CD4-positive, alpha-beta memory T cell (primary cell): Measurements from ENCODE around the gene KIF3C. TPM values are rescaled to one million over a fixed set of nuclear protein-coding genes. Genes with fewer than 3 reads are reported as not detected.
"Not testable (repeated sequence)": the region's sequence is repeated elsewhere in the genome, so short reads cannot be mapped to it uniquely, and the experiment has no call there.

Experiments used
- CTCF ChIA-PET: fragments of 350-600 bp; sonication (Branson Sonifier 250); formaldehyde crosslinking; loops from one replicate; lab custom pipeline; 2021; ENCODE audit warnings: inconsistent platforms; ENCODE audit not compliant: partially characterized antibody; lab: Charles Lee
- POLR2A ChIA-PET: fragments of 350-600 bp; sonication (Branson Sonifier 250); formaldehyde crosslinking; loops from one replicate; lab custom pipeline; 2021; ENCODE audit not compliant: partially characterized antibody; lab: Charles Lee
- DNase-seq, 5 donors: peaks; one replicate each; pipeline versions ENCODE4 v3.0.0 to v3.0.0-alpha.2; 2020 to 2022; ENCODE audit warnings: mixed read lengths in 1 of 5
- H3K27ac ChIP-seq: one replicate; pipeline ENCODE4 v1.7.0; 2013; ENCODE audit warnings: low read depth, low read length
- H3K27me3 ChIP-seq: 2 replicates; pipeline ENCODE4 v1.7.0; 2013; ENCODE audit warnings: mild to moderate bottlenecking, low read length, moderate library complexity; ENCODE audit not compliant: insufficient read depth
- H3K36me3 ChIP-seq: 2 replicates; pipeline ENCODE4 v1.7.0; 2013; ENCODE audit warnings: mild to moderate bottlenecking, low read length, moderate library complexity; ENCODE audit not compliant: insufficient read depth
- H3K4me1 ChIP-seq: 2 replicates; pipeline ENCODE4 v1.7.0; 2013; ENCODE audit warnings: mild to moderate bottlenecking, low read length, moderate library complexity; ENCODE audit not compliant: insufficient read depth
- H3K4me3 ChIP-seq, 2 donors: one replicate each; pipeline ENCODE4 v1.7.0; 2013; ENCODE audit warnings: low read length in 2 of 2, mild to moderate bottlenecking in 1 of 2
- H3K9me3 ChIP-seq, 2 donors: one replicate each; pipeline ENCODE4 v1.7.0; 2013; ENCODE audit warnings: low read length in 2 of 2, control low read depth in 1 of 2; ENCODE audit not compliant: control insufficient read depth in 1 of 2
- H3K27ac Mint-ChIP-seq, 7 donors: one replicate each; pipeline ENCODE4 v1.8.0; 2020 to 2021; ENCODE audit warnings: mixed read lengths in 7 of 7, mild to moderate bottlenecking in 6 of 7, inconsistent platforms in 3 of 7, moderate library complexity in 3 of 7
- H3K27me3 Mint-ChIP-seq, 2 donors: one replicate each; pipeline ENCODE4 v1.8.0; 2020 to 2021; ENCODE audit warnings: mixed read lengths in 2 of 2
- H3K36me3 Mint-ChIP-seq, 2 donors: one replicate each; pipeline ENCODE4 v1.8.0; 2020 to 2021; ENCODE audit warnings: mixed read lengths in 2 of 2, inconsistent platforms in 1 of 2, mild to moderate bottlenecking in 1 of 2
- H3K4me1 Mint-ChIP-seq, 4 donors: one replicate each; pipeline ENCODE4 v1.8.0; 2020 to 2021; ENCODE audit warnings: mixed read lengths in 4 of 4, mild to moderate bottlenecking in 1 of 4
- H3K4me3 Mint-ChIP-seq, 8 donors: one replicate each; pipeline ENCODE4 v1.8.0; 2020 to 2021; ENCODE audit warnings: mixed read lengths in 8 of 8, mild to moderate bottlenecking in 7 of 8, moderate library complexity in 6 of 8, inconsistent platforms in 3 of 8
- H3K9me3 Mint-ChIP-seq, 8 donors: one replicate each; pipeline ENCODE4 v1.8.0; 2020 to 2021; ENCODE audit warnings: mixed read lengths in 8 of 8, mild to moderate bottlenecking in 5 of 8, inconsistent platforms in 3 of 8, moderate library complexity in 1 of 8
- intact Hi-C: fragments of 100-400 bp; cut with micrococcal nuclease; formaldehyde crosslinking; loops from one replicate; pipeline ENCODE4 v1.15.1; 2023
- polyA plus RNA-seq, 2 donors: library from polyadenylated mRNA; unstranded; fragments of 300-500 nt; fragmentation: Illumina TruSeq; gene quantifications; one replicate each; pipeline ENCODE4 v1.2.3, GENCODE V29; 2021
- total RNA-seq, 2 experiments: library from RNA; stranded (reverse); gene quantifications; one replicate each; pipeline ENCODE4 v1.2.3, GENCODE V29; 2021

The KIF3C gene
- total and polyA plus RNA-seq, 4 experiments from 2014 or later, result 0.46 to 5.1 (median 3.4) TPM

DNA sequence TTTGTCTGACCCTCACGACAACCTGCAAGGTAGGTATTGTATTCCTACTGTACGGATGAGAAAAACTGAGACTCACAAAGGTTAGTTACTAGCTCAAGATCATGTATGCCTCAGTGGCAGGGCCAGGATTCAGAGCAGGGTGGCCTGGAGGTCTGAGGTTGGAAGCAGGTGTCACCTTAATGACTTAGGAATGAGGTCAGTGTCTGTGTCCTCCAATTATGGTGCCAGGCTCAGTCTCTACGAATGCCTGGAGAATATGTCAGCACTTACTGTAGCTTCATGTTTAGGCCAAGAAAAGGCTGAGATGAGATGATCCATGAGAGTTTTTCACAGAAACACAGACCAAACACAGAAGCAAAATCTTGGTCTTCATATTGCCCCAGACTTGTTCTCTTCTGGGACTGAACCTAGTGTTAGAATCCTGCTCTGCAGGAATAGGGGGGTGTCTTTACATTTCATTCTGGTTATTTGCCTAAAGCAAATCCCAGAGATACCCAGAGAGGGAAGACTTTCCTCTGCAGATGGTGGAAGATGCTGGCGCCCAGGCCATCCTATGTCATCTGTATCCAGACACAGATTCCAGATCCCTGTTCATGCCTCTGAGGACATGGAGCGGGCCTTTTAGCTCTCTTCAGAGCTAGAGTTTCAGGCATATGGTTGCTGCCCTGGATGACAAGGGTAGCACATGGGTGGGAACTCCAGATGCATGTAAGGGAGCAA, 35.3 kb upstream of the KIF3C start:
- no peak overlapping the region for H3K27ac Mint-ChIP-seq
- ChIA-PET CTCF (interaction anchor here (1.0 kb wide), 1 partner anchor 165 kb away, joined by 3 read pairs; no protein-coding TSS in a partner anchor), POLR2A (no interaction called here)
- Histone ChIP-seq H3K27me3 (no peaks in the 10 kb centered on the region), H3K4me3 (no peak overlapping the region), H3K36me3 (no peaks in the 10 kb centered on the region), H3K9me3 (no peaks in the 10 kb centered on the region), H3K4me1 (no peaks in the 10 kb centered on the region), H3K27ac (no peak overlapping the region)
- H3K36me3 Mint-ChIP-seq, result no peaks in the 10 kb centered on the region
- intact Hi-C loops, result no loop called here
- no peaks in the 10 kb centered on the region for H3K27me3 Mint-ChIP-seq
- DNase-seq, result no peak
- peaks cover 0 to 2% (median 0%) of the 10 kb centered on the region in 8 donors for H3K9me3 Mint-ChIP-seq
- H3K4me3 Mint-ChIP-seq, result no peak overlapping the region
- peaks cover 0 to 3% (median 0%) of the 10 kb centered on the region in 4 donors for H3K4me1 Mint-ChIP-seq

DNA sequence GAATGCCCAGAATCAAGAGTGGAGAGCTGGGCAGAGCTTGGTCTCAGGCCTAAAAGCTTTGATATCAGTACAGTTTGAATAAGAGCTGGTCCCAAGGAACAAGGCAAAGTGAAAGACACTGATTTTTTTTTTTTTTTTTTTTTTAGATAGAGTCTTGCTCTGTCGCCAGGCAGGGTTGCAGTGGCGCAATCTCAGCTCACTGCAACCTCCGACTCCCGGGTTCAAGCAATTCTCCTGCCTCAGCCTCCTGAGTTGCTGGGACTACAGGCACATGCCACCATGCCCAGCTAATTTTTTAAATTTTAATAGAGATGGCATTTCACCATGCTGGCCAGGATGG, 34.4 kb upstream of the KIF3C start:
- H3K4me3 Mint-ChIP-seq, H3K27ac ChIP-seq, CTCF ChIA-PET, H3K9me3 Mint-ChIP-seq, POLR2A ChIA-PET, H3K4me1 Mint-ChIP-seq, H3K36me3 Mint-ChIP-seq, H3K4me1 ChIP-seq, H3K4me3 ChIP-seq, H3K27ac Mint-ChIP-seq, H3K27me3 Mint-ChIP-seq, H3K36me3 ChIP-seq, H3K9me3 ChIP-seq, intact Hi-C loops, DNase-seq, H3K27me3 ChIP-seq: not testable (repeated sequence)

DNA sequence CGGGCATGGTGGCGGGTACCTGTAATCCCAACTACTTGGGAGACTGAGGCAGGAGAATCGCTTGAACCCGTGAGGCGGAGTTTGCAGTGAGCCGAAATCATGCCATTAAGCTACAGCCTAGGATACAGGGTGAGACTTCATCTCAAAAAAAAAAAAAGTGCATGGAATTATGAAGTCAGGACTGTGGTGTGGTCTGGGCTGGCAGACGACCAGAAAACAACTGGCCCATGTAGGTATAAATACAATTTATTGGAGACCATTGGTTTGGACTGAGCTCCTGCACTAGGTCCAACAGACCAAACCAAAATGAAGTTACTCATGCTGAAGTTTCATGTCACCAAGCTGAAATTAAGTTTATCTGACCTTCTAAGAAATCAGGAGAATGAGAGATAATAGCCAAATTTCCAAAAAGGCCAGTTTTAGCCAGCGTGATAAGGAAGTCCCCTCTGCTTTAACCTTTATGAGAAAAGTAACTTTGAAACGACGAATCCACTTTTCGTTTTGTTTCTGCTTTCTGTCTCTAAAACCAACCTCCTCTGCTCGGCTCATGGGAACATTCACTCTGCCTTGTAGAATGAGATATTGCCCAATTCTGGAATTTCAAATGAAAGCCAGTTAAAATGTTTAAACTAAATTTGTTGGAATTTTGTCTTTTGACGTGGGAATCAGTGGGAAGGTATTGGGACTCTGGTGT, 33.9 kb upstream of the KIF3C start:
- H3K4me3 ChIP-seq, result no peak overlapping the region
- Mint-ChIP-seq H3K36me3 (no peaks in the 10 kb centered on the region), H3K27me3 (no peaks in the 10 kb centered on the region), H3K27ac (no peak overlapping the region), H3K4me3 (no peak overlapping the region), H3K9me3 (peaks cover 0 to 2% (median 0%) of the 10 kb centered on the region in 8 donors), H3K4me1 (peaks cover 0 to 3% (median 0%) of the 10 kb centered on the region in 4 donors)
- no peaks in the 10 kb centered on the region for H3K9me3 ChIP-seq
- H3K4me1 ChIP-seq, result no peaks in the 10 kb centered on the region
- no peak overlapping the region for H3K27ac ChIP-seq
- H3K36me3 ChIP-seq, result no peaks in the 10 kb centered on the region
- ChIA-PET POLR2A (no interaction called here), CTCF (no interaction called here)
- no peak for DNase-seq
- intact Hi-C loops, result no loop called here
- H3K27me3 ChIP-seq, result no peaks in the 10 kb centered on the region

DNA sequence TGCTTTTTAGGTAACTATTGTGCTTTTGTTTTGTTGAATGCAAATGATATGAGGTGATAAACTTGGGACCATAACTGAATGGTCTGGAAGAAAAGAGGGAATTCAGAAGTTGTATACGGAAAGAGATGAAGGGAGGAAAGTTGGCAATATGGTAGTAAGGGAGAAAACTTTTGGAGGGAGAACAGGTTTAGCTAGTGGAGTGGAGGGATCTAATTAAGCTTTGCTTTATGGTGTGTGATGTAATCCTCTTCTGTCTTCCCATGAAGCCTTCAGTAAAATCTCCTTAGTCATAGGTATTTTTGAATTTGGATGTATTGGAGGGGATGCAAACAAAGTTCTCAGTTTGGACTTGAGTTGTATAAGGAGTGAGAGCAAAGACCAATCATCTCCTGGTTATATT, 31.4 kb upstream of the KIF3C start:
- peaks cover 0 to 2% (median 0%) of the 10 kb centered on the region in 8 donors for H3K9me3 Mint-ChIP-seq
- intact Hi-C loops, result no loop called here
- H3K4me3 Mint-ChIP-seq, result no peak overlapping the region
- Histone ChIP-seq H3K36me3 (no peaks in the 10 kb centered on the region), H3K4me3 (no peak overlapping the region), H3K27ac (no peak overlapping the region), H3K27me3 (no peaks in the 10 kb centered on the region), H3K9me3 (no peaks in the 10 kb centered on the region), H3K4me1 (no peaks in the 10 kb centered on the region)
- no peak for DNase-seq
- no peak overlapping the region for H3K27ac Mint-ChIP-seq
- POLR2A ChIA-PET, result no interaction called here
- no peaks in the 10 kb centered on the region for H3K27me3 Mint-ChIP-seq
- H3K4me1 Mint-ChIP-seq, result peaks cover 0 to 3% (median 0%) of the 10 kb centered on the region in 4 donors
- H3K36me3 Mint-ChIP-seq, result no peaks in the 10 kb centered on the region
- CTCF ChIA-PET, result interaction anchor here (1.5 kb wide), 1 partner anchor 12 kb away, joined by 3 read pairs; no protein-coding TSS in a partner anchor

DNA sequence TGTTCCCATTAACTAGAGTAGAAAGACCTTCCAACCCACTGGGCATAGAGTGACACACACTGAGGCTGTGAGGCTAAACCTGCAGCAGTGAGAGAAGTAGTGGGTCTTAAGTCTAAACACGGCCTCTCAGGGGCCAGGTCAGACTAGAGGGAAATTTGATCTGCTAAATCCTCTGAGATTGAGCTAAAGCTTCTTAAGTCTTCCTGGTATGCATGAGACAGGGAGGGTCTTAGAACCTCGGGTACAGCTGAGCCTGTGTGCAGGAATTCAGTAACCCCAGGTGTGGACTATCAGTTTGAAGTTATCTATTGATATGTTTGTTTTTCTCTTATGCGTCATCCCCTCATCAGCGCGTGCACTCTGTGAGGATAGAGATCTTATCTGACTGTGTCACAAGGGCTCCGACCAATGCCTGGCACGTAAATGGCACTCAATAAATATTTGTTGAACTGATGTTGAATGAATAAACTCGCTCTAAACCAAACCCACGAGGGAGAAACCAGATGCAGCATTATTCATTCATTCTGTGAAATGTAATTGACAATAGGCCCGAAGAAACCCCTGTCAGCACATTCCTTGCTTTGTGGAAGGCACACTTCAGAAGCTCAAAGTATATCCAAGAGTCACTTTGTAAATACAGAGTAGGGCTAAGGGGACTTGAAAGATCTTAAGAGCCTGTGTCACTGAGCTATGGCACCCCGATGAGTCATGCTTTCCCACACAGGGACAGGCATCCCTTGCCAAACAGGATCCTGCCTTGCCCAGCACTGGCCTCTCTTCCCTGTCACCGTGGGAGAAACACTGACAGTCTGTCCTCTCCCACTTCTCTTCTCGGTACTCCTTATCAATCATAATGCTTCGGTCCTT, 29.9 kb upstream of the KIF3C start:
- CTCF ChIA-PET, result interaction anchor here (1.9 kb wide), 1 partner anchor 61 kb away, joined by 5 read pairs; no protein-coding TSS in a partner anchor
- no peaks in the 10 kb centered on the region for H3K36me3 ChIP-seq
- no peak overlapping the region for H3K4me3 ChIP-seq
- POLR2A ChIA-PET, result no interaction called here
- Mint-ChIP-seq H3K4me3 (no peak overlapping the region), H3K27ac (peak overlapping the region in 1 of 7 donors; percentile 4), H3K4me1 (no peaks in the 10 kb centered on the region), H3K9me3 (peaks cover 0 to 2% (median 0%) of the 10 kb centered on the region in 8 donors), H3K36me3 (no peaks in the 10 kb centered on the region), H3K27me3 (no peaks in the 10 kb centered on the region)
- no peak for DNase-seq
- intact Hi-C loops, result no loop called here
- H3K27me3 ChIP-seq, result no peaks in the 10 kb centered on the region
- no peaks in the 10 kb centered on the region for H3K4me1 ChIP-seq
- H3K27ac ChIP-seq, result no peak overlapping the region
- H3K9me3 ChIP-seq, result no peaks in the 10 kb centered on the region

DNA sequence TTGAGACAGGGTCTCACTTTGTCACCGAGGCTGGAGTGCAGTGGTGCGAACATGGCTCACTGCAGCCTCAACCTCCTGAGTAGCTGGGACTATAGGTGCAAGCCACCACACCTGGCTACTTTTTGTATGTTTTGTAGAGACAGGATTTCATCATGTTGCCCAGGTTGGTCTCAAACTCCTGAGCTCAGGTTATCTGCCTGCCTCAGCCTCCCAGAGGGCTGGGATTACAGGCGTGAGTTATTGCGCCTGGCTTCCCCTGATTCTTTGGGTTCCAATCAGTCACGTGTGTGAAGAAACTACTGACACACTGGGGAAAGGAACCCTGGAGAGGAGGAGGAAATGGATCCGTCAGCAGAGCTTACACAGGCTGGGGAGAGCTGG, 29.3 kb upstream of the KIF3C start:
- no peak overlapping the region for H3K27ac ChIP-seq

DNA sequence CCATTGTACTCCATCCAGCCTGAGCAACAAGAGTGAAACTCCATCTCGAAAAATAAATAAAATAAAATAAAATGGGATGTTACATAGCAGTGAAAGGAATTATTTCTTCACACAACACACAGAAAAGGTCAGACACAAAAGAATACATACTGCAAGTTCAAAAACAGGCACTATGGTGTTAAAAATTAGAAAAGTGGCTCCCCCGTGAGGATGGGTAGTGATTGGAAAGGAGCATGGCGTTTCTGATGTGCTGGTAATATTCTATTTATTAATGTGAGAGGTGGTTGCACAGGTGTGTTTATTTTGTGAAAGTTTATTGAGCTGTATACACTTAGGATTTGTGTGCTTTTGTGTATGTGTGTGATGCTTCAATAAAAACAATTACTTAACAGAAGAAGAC, 28.6 kb upstream of the KIF3C start:
- CTCF ChIA-PET, result interaction anchor here (1.9 kb wide), 1 partner anchor 60 kb away, joined by 5 read pairs; no protein-coding TSS in a partner anchor
- Mint-ChIP-seq H3K27ac (no peak overlapping the region), H3K27me3 (no peaks in the 10 kb centered on the region), H3K4me3 (no peak overlapping the region), H3K9me3 (peaks cover 0 to 2% (median 0%) of the 10 kb centered on the region in 8 donors), H3K4me1 (no peaks in the 10 kb centered on the region), H3K36me3 (no peaks in the 10 kb centered on the region)
- intact Hi-C loops, result no loop called here
- no peak for DNase-seq
- POLR2A ChIA-PET, result no interaction called here
- no peaks in the 10 kb centered on the region for H3K36me3 ChIP-seq
- H3K4me3 ChIP-seq, result no peak overlapping the region
- H3K9me3 ChIP-seq, result no peaks in the 10 kb centered on the region
- no peaks in the 10 kb centered on the region for H3K4me1 ChIP-seq
- no peak overlapping the region for H3K27ac ChIP-seq
- H3K27me3 ChIP-seq, result no peaks in the 10 kb centered on the region

More for the DNA sequence above, 29.3 kb upstream of the KIF3C start:
- no peak overlapping the region for H3K27ac Mint-ChIP-seq
- H3K36me3 Mint-ChIP-seq, result no peaks in the 10 kb centered on the region
- POLR2A ChIA-PET, result no interaction called here
- no peaks in the 10 kb centered on the region for H3K27me3 Mint-ChIP-seq
- H3K4me1 ChIP-seq, result no peaks in the 10 kb centered on the region
- H3K9me3 Mint-ChIP-seq, result peaks cover 0 to 2% (median 0%) of the 10 kb centered on the region in 8 donors
- H3K36me3 ChIP-seq, result no peaks in the 10 kb centered on the region
- CTCF ChIA-PET, result interaction anchor here (1.9 kb wide), 1 partner anchor 61 kb away, joined by 5 read pairs; no protein-coding TSS in a partner anchor
- intact Hi-C loops, result no loop called here
- H3K4me1 Mint-ChIP-seq, result no peaks in the 10 kb centered on the region
- no peaks in the 10 kb centered on the region for H3K27me3 ChIP-seq
- DNase-seq, result no peak
- H3K9me3 ChIP-seq, result no peaks in the 10 kb centered on the region
- no peak overlapping the region for H3K4me3 Mint-ChIP-seq
- H3K4me3 ChIP-seq, result no peak overlapping the region
